HG02623 (cell line): ENCODE data around the gene OSBPL1A.

Experiments used
- ATAC-seq: cut with Tn5 transposase; IDR thresholded peaks from one replicate; pipeline ENCODE4 v1.9.1; 2021; ENCODE audit warnings: moderate library complexity; ENCODE audit not compliant: unreplicated experiment

Gene OSBPL1A

GRCh38 chr18:24270358-24270936 is 127.2 kb downstream of the OSBPL1A start:
- no peak for ATAC-seq

- ATAC-seq = no peak
Measured at GRCh38 chr18:24268784-24269550, 128.7 kb downstream of the OSBPL1A start.

- no peak for ATAC-seq
Measured at GRCh38 chr18:24267878-24268277, 129.7 kb downstream of the OSBPL1A start.

GRCh38 chr18:24266131-24266530 is 131.5 kb downstream of the OSBPL1A start:
- ATAC-seq = no peak

GRCh38 chr18:24265502-24266064 is 132.0 kb downstream of the OSBPL1A start:
- ATAC-seq = no peak

GRCh38 chr18:24263050-24263449 is 134.6 kb downstream of the OSBPL1A start:
- ATAC-seq = no peak

- ATAC-seq = no peak
Measured at GRCh38 chr18:24262087-24262486, 135.5 kb downstream of the OSBPL1A start.

- no peak for ATAC-seq
Measured at GRCh38 chr18:24259869-24260641, 137.6 kb downstream of the OSBPL1A start.

GRCh38 chr18:24254071-24254470 is 143.6 kb downstream of the OSBPL1A start:
- ATAC-seq = no peak

- ATAC-seq = no peak
Measured at GRCh38 chr18:24249716-24250115, 147.9 kb downstream of the OSBPL1A start.

GRCh38 chr18:24248359-24248758 is 149.3 kb downstream of the OSBPL1A start:
- no peak for ATAC-seq

GRCh38 chr18:24246143-24246542 is 151.5 kb downstream of the OSBPL1A start:
- peak; percentile 93 for ATAC-seq

GRCh38 chr18:24244698-24245097 is 152.9 kb downstream of the OSBPL1A start:
- no peak for ATAC-seq

- no peak for ATAC-seq
Measured at GRCh38 chr18:24243677-24244076, 153.9 kb downstream of the OSBPL1A start.

- ATAC-seq = no peak
Measured at GRCh38 chr18:24239341-24239740, 158.3 kb downstream of the OSBPL1A start.

GRCh38 chr18:24238387-24238786 is 159.2 kb downstream of the OSBPL1A start:
- no peak for ATAC-seq

GRCh38 chr18:24234850-24235418 is 162.7 kb downstream of the OSBPL1A start:
- no peak for ATAC-seq

GRCh38 chr18:24234330-24234729 is 163.3 kb downstream of the OSBPL1A start:
- no peak for ATAC-seq

- ATAC-seq = no peak
Measured at GRCh38 chr18:24232800-24233199, 164.8 kb downstream of the OSBPL1A start.

- no peak for ATAC-seq
Measured at GRCh38 chr18:24231773-24232735, 165.6 kb downstream of the OSBPL1A start.
